Measurements from ENCODE around the gene ERAL1.

Gene ERAL1

GRCh38 chr17:28904800-28905199, 50.0 kb downstream of the ERAL1 start:
- no peak for TF ChIP-seq CTCF (IDR thresholded peaks at IDR 0.05; ENCODE audit: extremely low read depth, missing control alignments)

GRCh38 chr17:28906276-28906675, 51.5 kb downstream of the ERAL1 start:
- DNase-seq (ENCODE audit: low spot score) = no peak
- no peak for TF ChIP-seq CTCF (IDR thresholded peaks at IDR 0.05; ENCODE audit: extremely low read depth, missing control alignments)

More at GRCh38 chr17:28904800-28905199, 50.0 kb downstream of the ERAL1 start:
- DNase-seq (ENCODE audit: low spot score) = no peak

- DNase-seq (ENCODE audit: low spot score) = no peak
- no peak for TF ChIP-seq CTCF (IDR thresholded peaks at IDR 0.05; ENCODE audit: extremely low read depth, missing control alignments)
Observed at GRCh38 chr17:28906706-28907438, 52.1 kb downstream of the ERAL1 start.

GRCh38 chr17:28907709-28908475, 53.1 kb downstream of the ERAL1 start:
- TF ChIP-seq CTCF (IDR thresholded peaks at IDR 0.05; ENCODE audit: extremely low read depth, missing control alignments) = no peak
- DNase-seq (ENCODE audit: low spot score) = no peak

- DNase-seq (ENCODE audit: low spot score) = no peak
Observed at GRCh38 chr17:28908640-28909167, 53.9 kb downstream of the ERAL1 start.

GRCh38 chr17:28910534-28910933, 55.7 kb downstream of the ERAL1 start:
- DNase-seq (ENCODE audit: low spot score) = no peak
- TF ChIP-seq CTCF (IDR thresholded peaks at IDR 0.05; ENCODE audit: extremely low read depth, missing control alignments) = no peak

More at GRCh38 chr17:28908640-28909167, 53.9 kb downstream of the ERAL1 start:
- no peak for TF ChIP-seq CTCF (IDR thresholded peaks at IDR 0.05; ENCODE audit: extremely low read depth, missing control alignments)

Data from GM20000 (cell line).